Measurements from ENCODE around the gene NUPR2. TPM values are rescaled to one million over a fixed set of nuclear protein-coding genes. Genes with fewer than 3 reads are reported as not detected.

The NUPR2 gene
- total and polyA plus RNA-seq, 9 of the 15 experiments (the other 6 are each of a cell fraction or from before 2014, with no cell fraction given) = not detected

- no peaks in the 10 kb centered on the region for H3K27me3 ChIP-seq (ENCODE audit: control insufficient read depth in 2 of 2, insufficient read depth in 2 of 2, low read length in 2 of 2)
- peaks cover 47% of the 10 kb centered on the region; the same call in 2 of the 3 replicates for H3K36me3 ChIP-seq (ENCODE audit: control insufficient read depth, insufficient read depth, low read length)
- H3K79me2 ChIP-seq (ENCODE audit: control insufficient read depth, insufficient read depth, low read length) = no peaks in the 10 kb centered on the region
- in situ Hi-C loops (cut with MboI) (no loop called here), intact Hi-C loops (cut with micrococcal nuclease) (no loop called here)
- WGBS (ENCODE audit: insufficient coverage, low coverage, missing lambda C conversion rate) = 63% methylated on average over 1 of the region's 3 CpGs
- H3K4me2 ChIP-seq (ENCODE audit: insufficient read depth, low read length) = no peak overlapping the region
- H4K20me1 ChIP-seq (replicated peaks; ENCODE audit: control insufficient read depth, insufficient read depth, low read length) = no peaks in the 10 kb centered on the region
- H3K4me3 ChIP-seq = no peak overlapping the region
- POLR2A ChIA-PET = interaction anchor here (1.3 kb wide), 1 partner anchor 12 kb away, joined by 3 read pairs; no protein-coding TSS in a partner anchor
- no peak overlapping the region for H3K9ac ChIP-seq (ENCODE audit: insufficient read depth in 1 of 2, low read depth in 2 of 2, low read length in 2 of 2)
- H3K9me1 ChIP-seq (ENCODE audit: control insufficient read depth, insufficient read depth, low read length) = no peaks in the 10 kb centered on the region
- no peak for TF ChIP-seq NR2C1 (IDR thresholded peaks at IDR 0.05)
- no peak for TF ChIP-seq NR2C1 (tag; IDR thresholded peaks at IDR 0.05)
- 0 out of 2 replicates have a peak, but pooled peaks have one; percentile 26 for TF ChIP-seq POLR2A (conservative IDR thresholded peaks at IDR 0.05)
- FAIRE-seq = no peak
- no peak overlapping the region for H2AFZ ChIP-seq (ENCODE audit: low read depth, low read length)
- H3K27ac ChIP-seq (ENCODE audit: extremely low read depth, low read depth, low read length) = no peak overlapping the region
- DNase-seq (ENCODE audit: extremely low read depth in 1 of 4, low spot score in 3 of 4) = no peak
- no peaks in the 10 kb centered on the region for H3K9me3 ChIP-seq (replicated peaks; ENCODE audit: control insufficient read depth, insufficient read depth, low read depth, low read length)
- ATAC-seq = no peak
- H3K4me1 ChIP-seq (replicated peaks in 1 of 2; ENCODE audit: control insufficient read depth in 2 of 2, insufficient read depth in 2 of 2, low read length in 2 of 2) = peaks cover 0 to 9% of the 10 kb centered on the region in 2 experiments; a peak in 1 of 5 replicates
- CTCF ChIA-PET (ENCODE audit: low intra/inter-chr PET ratio) = no interaction called here
- no TSS peak for BruUV-seq (replicated peaks)
Observed at GRCh38 chr7:56077681-56078080, 38.5 kb downstream of the NUPR2 start.

- BruUV-seq (replicated peaks) = no TSS peak
- ChIA-PET CTCF (ENCODE audit: low intra/inter-chr PET ratio) (interaction anchor here (1.2 to 1.7 kb wide), 4 partner anchors 68 to 481 kb away, joined by 3 to 8 read pairs (median 6); no protein-coding TSS in a partner anchor), POLR2A (interaction anchor here (0.6 to 1.4 kb wide), 6 partner anchors 9 to 123 kb away, joined by 3 to 6 read pairs (median 3); partner anchors contain the start of genes PHKG1 and SUMF2)
- H3K27me3 ChIP-seq (ENCODE audit: control insufficient read depth in 2 of 2, insufficient read depth in 2 of 2, low read length in 2 of 2) = no peaks in the 10 kb centered on the region
- H3K9me1 ChIP-seq (ENCODE audit: control insufficient read depth, insufficient read depth, low read length) = no peaks in the 10 kb centered on the region
- H4K20me1 ChIP-seq (replicated peaks; ENCODE audit: control insufficient read depth, insufficient read depth, low read length) = no peaks in the 10 kb centered on the region
- no peak overlapping the region for H3K4me2 ChIP-seq (ENCODE audit: insufficient read depth, low read length)
- ATAC-seq = peak; percentile 96
- no peak overlapping the region for H2AFZ ChIP-seq (ENCODE audit: low read depth, low read length)
- H3K9ac ChIP-seq (ENCODE audit: insufficient read depth in 1 of 2, low read depth in 2 of 2, low read length in 2 of 2) = no peak overlapping the region
- WGBS (ENCODE audit: insufficient coverage, low coverage, missing lambda C conversion rate) = 34% methylated on average over 19 of the region's 19 CpGs
- H3K4me1 ChIP-seq (replicated peaks in 1 of 2; ENCODE audit: control insufficient read depth in 2 of 2, insufficient read depth in 2 of 2, low read length in 2 of 2) = peaks cover 0 to 5% of the 10 kb centered on the region in 2 experiments; a peak in 1 of 5 replicates
- H3K27ac ChIP-seq (ENCODE audit: extremely low read depth, low read depth, low read length) = no peak overlapping the region; the same call in 2 of the 3 replicates
- H3K79me2 ChIP-seq (ENCODE audit: control insufficient read depth, insufficient read depth, low read length) = no peaks in the 10 kb centered on the region
- no peak overlapping the region for H3K4me3 ChIP-seq
- no peaks in the 10 kb centered on the region for H3K9me3 ChIP-seq (replicated peaks; ENCODE audit: control insufficient read depth, insufficient read depth, low read depth, low read length)
- H3K36me3 ChIP-seq (ENCODE audit: control insufficient read depth, insufficient read depth, low read length) = peaks cover 59% of the 10 kb centered on the region
- peak; percentile 81 for FAIRE-seq
- intact Hi-C loops (cut with micrococcal nuclease) = loop anchor here (1.0 to 5.0 kb wide), 3 partner anchors 70 to 482 kb away; no protein-coding TSS in a partner anchor
- in situ Hi-C loops (cut with MboI) = loop anchor here (5.0 kb wide), 1 partner anchor 72 kb away; no protein-coding TSS in a partner anchor
- DNase-seq (ENCODE audit: extremely low read depth in 1 of 4, low spot score in 3 of 4) = peak; percentile 74 to 82 (median 80)
- peak; percentile 25; the same call in 1 of the 2 replicates for TF ChIP-seq HCFC1 (IDR thresholded peaks at IDR 0.05; ENCODE audit: low read depth, low read length)
- TF ChIP-seq, protein P1, sequence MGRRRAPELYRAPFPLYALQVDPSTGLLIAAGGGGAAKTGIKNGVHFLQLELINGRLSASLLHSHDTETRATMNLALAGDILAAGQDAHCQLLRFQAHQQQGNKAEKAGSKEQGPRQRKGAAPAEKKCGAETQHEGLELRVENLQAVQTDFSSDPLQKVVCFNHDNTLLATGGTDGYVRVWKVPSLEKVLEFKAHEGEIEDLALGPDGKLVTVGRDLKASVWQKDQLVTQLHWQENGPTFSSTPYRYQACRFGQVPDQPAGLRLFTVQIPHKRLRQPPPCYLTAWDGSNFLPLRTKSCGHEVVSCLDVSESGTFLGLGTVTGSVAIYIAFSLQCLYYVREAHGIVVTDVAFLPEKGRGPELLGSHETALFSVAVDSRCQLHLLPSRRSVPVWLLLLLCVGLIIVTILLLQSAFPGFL (CRISPR knock-in tag; IDR thresholded peaks at IDR 0.05) = 0 out of 2 replicates have a peak, but pooled peaks have one; percentile 37
- peak; percentile 46; the same call in 1 of the 2 replicates for TF ChIP-seq CTBP1 (IDR thresholded peaks at IDR 0.05; ENCODE audit: borderline replicate concordance)
- 0 out of 4 replicates have a peak, but pooled peaks of 1 of the 2 experiments have one; percentile 44 for TF ChIP-seq RCOR1 (IDR thresholded peaks at IDR 0.05; ENCODE audit: borderline replicate concordance in 1 of 2, low read depth in 2 of 2, low read length in 2 of 2)
- TF ChIP-seq TBP (optimal IDR thresholded peaks at IDR 0.05; ENCODE audit: low read depth, low read length) = peak; percentile 25
Observed at GRCh38 chr7:56074371-56074791, 41.8 kb downstream of the NUPR2 start.
